Astrocyte of the cerebellum (primary cell): Measurements from ENCODE around the gene TXNDC11.

Experiments
- DNase-seq: peaks from one replicate; pipeline ENCODE4 v3.0.0-alpha.2; 2011; ENCODE audit warnings: low read depth
- H3K4me3 ChIP-seq: 2 replicates; pipeline ENCODE4 v1.5.1; 2011; ENCODE audit warnings: mild to moderate bottlenecking, low read depth, low read length, moderate library complexity
- CTCF ChIP-seq: IDR thresholded peaks from 2 replicates; pipeline ENCODE4 v1.5.1; 2012; ENCODE audit warnings: low read length, low read depth, moderate library complexity, mild to moderate bottlenecking; ENCODE audit errors: missing control alignments
- in situ Hi-C: cut with HindIII; loops from 2 replicates; pipeline ENCODE4 v1.10.0; 2017; ENCODE audit warnings: low sequenced_read_pairs

TXNDC11 gene

GRCh38 chr16:11700264-11701029 is 42.2 kb downstream of the TXNDC11 start:
- no peak for DNase-seq
- no peak for TF ChIP-seq CTCF
- no peak overlapping the region for H3K4me3 ChIP-seq
- in situ Hi-C loops = no loop called here

- no peak for DNase-seq
- no peak overlapping the region for H3K4me3 ChIP-seq
- TF ChIP-seq CTCF = no peak
- in situ Hi-C loops = no loop called here
Observed at GRCh38 chr16:11699234-11699894, 43.3 kb downstream of the TXNDC11 start.

- no peak for TF ChIP-seq CTCF
- H3K4me3 ChIP-seq = no peak overlapping the region
- in situ Hi-C loops = no loop called here
- DNase-seq = no peak
Observed at GRCh38 chr16:11698271-11698689, 44.4 kb downstream of the TXNDC11 start.

GRCh38 chr16:11697319-11697718 is 45.3 kb downstream of the TXNDC11 start:
- no peak overlapping the region for H3K4me3 ChIP-seq
- no peak for TF ChIP-seq CTCF
- no peak for DNase-seq
- in situ Hi-C loops = no loop called here

- no peak overlapping the region for H3K4me3 ChIP-seq
- no peak for TF ChIP-seq CTCF
- DNase-seq = no peak
- in situ Hi-C loops = no loop called here
Observed at GRCh38 chr16:11696266-11697012, 46.2 kb downstream of the TXNDC11 start.

- TF ChIP-seq CTCF = no peak
- in situ Hi-C loops = no loop called here
- H3K4me3 ChIP-seq = no peak overlapping the region
- no peak for DNase-seq
Observed at GRCh38 chr16:11692651-11693050, 50.0 kb downstream of the TXNDC11 start.
